Measurements from ENCODE around the gene ALS2. TPM values are rescaled to one million over a fixed set of nuclear protein-coding genes. Genes with fewer than 3 reads are reported as not detected.

The ALS2 gene
- total and polyA plus RNA-seq, 2 of the 8 experiments (the other 6 are each of a cell fraction or from before 2014, with no cell fraction given), result 12.1 to 34.5 TPM

GRCh38 chr2:201796478-201796865, 15.7 kb upstream of the ALS2 start (continued):
- TF ChIP-seq E2F6 (IDR thresholded peaks at IDR 0.05) (no peak), FOSL1 (IDR thresholded peaks at IDR 0.05; ENCODE audit: insufficient read depth, low read depth, low read length) (no peak), SAP30 (IDR thresholded peaks at IDR 0.05; ENCODE audit: insufficient read depth, insufficient replicate concordance, low read length) (no peak), SUZ12 (IDR thresholded peaks at IDR 0.05; ENCODE audit: low read length) (no peak), MAX (IDR thresholded peaks at IDR 0.05) (no peak), USF2 (IDR thresholded peaks at IDR 0.05; ENCODE audit: low read length) (no peak), SP4 (IDR thresholded peaks at IDR 0.05; ENCODE audit: low read length) (no peak), TAF7 (optimal IDR thresholded peaks at IDR 0.05; ENCODE audit: borderline replicate concordance, low read depth, low read length) (no peak)

All from H1 (cell line).